Smooth muscle cell (in vitro differentiated cells): Measurements from ENCODE around the gene MKRN1. TPM values are rescaled to one million over a fixed set of nuclear protein-coding genes. Genes with fewer than 3 reads are reported as not detected.

ENCODE experiments used
- DNase-seq: peaks from one replicate; lab custom pipeline; 2025; ENCODE audit not compliant: unreplicated experiment; lab: John Stamatoyannopoulos, UW
- H2AFZ ChIP-seq: fragments of 200-600 bp; sonication (generic); 2 replicates; pipeline ENCODE4 v1.6.0; 2016; ENCODE audit warnings: antibody characterized with exemption, low read depth, mild to moderate bottlenecking
- H3F3A ChIP-seq: fragments of 200-600 bp; sonication (generic); 2 replicates; pipeline ENCODE4 v1.6.0; 2017; ENCODE audit warnings: antibody characterized with exemption, low read depth
- H3K27ac ChIP-seq: fragments of 200-600 bp; sonication (generic); 2 replicates; pipeline ENCODE4 v1.5.1; 2016; ENCODE audit warnings: low read depth, mild to moderate bottlenecking
- H3K27me3 ChIP-seq: fragments of 200-600 bp; sonication (generic); 2 replicates; pipeline ENCODE4 v1.6.1; 2016; ENCODE audit warnings: low read depth, mild to moderate bottlenecking
- H3K36me3 ChIP-seq: fragments of 200-600 bp; sonication (generic); 2 replicates; pipeline ENCODE4 v1.5.1; 2016; ENCODE audit warnings: low read depth
- H3K4me1 ChIP-seq: fragments of 200-600 bp; sonication (generic); 2 replicates; pipeline ENCODE4 v1.5.1; 2016; ENCODE audit warnings: low read depth
- H3K4me2 ChIP-seq: fragments of 200-600 bp; sonication (generic); 2 replicates; pipeline ENCODE4 v1.6.0; 2016; ENCODE audit warnings: mild to moderate bottlenecking
- H3K4me3 ChIP-seq: fragments of 200-600 bp; sonication (generic); 2 replicates; pipeline ENCODE4 v1.5.1; 2016; ENCODE audit warnings: mild to moderate bottlenecking
- H3K79me2 ChIP-seq: fragments of 200-600 bp; sonication (generic); 2 replicates; pipeline ENCODE4 v1.6.0; 2016; ENCODE audit warnings: low read depth, mild to moderate bottlenecking
- H3K9ac ChIP-seq: fragments of 200-600 bp; sonication (generic); 2 replicates; pipeline ENCODE4 v1.6.0; 2016; ENCODE audit warnings: low read depth
- H3K9me3 ChIP-seq: fragments of 200-600 bp; sonication (generic); replicated peaks from 2 replicates; pipeline ENCODE4 v1.5.1; 2016; ENCODE audit warnings: low read depth
- H4K20me1 ChIP-seq: fragments of 200-600 bp; sonication (generic); 2 replicates; pipeline ENCODE4 v1.6.0; 2016; ENCODE audit warnings: low read depth
- CTCF ChIP-seq: fragments of 200-600 bp; sonication (generic); IDR thresholded peaks from 2 replicates; pipeline ENCODE4 v1.5.1; 2017; ENCODE audit warnings: borderline replicate concordance, mild to moderate bottlenecking, antibody characterized with exemption; ENCODE audit not compliant: insufficient read depth, poor library complexity, severe bottlenecking
- WGBS: methylation state at CpG from one replicate; pipeline ENCODE4 v1.1.7; 2016; ENCODE audit warnings: low lambda C conversion rate; 5-methylcytosine and 5-hydroxymethylcytosine counted together
- polyA plus RNA-seq: library from polyadenylated mRNA; unstranded; fragments of >200 nt; fragmentation: Nextera tagmentation; extraction: Ambion mirVana; gene quantifications from 2 replicates; pipeline ENCODE4 v1.2.1, GENCODE V29; 2016
- total RNA-seq: library from RNA; depleted of rRNA; stranded (reverse); fragments of >200 nt; gene quantifications from 2 replicates; pipeline ENCODE4 v1.2.3, GENCODE V29; 2014

MKRN1 gene
- total and polyA plus RNA-seq, 2 experiments from 2014 or later: 50.2 to 52.4 TPM

DNA sequence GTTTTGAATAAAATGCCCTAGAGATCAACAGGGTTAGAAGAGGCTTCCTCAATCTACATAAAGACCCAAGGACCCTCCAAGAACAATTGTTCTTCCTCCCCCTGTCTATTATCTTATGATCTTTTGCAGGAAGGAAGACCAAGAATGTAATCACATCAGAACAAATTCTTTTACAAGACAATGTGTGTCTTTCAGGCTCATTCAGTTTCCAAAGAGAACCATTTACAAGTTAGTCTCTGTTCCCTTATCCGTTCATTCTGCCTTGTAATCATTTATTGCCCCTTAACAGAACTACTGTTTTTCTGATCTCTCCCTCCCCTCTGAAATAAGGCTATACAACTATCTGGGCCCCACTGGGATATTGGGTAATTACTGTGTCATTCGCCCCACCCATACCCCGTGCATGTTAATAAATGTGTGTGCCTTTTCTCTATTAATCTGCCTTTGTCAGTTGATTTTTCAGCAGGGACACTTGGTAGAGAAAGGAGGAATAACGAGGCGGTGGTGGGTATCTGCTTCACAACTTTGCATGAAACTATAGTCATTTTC is 5.7 kb upstream of the MKRN1 start:
- TF ChIP-seq CTCF: no peak
- H3K36me3 ChIP-seq: no peaks in the 10 kb centered on the region
- no peaks in the 10 kb centered on the region for H3F3A ChIP-seq
- H3K4me3 ChIP-seq: no peak overlapping the region
- H3K9ac ChIP-seq: no peak overlapping the region
- no peaks in the 10 kb centered on the region for H3K4me1 ChIP-seq
- H3K79me2 ChIP-seq: no peaks in the 10 kb centered on the region
- H3K27me3 ChIP-seq: no peaks in the 10 kb centered on the region
- no peaks in the 10 kb centered on the region for H3K9me3 ChIP-seq
- no peaks in the 10 kb centered on the region for H4K20me1 ChIP-seq
- 45% methylated on average over 5 of the region's 5 CpGs for WGBS
- no peak overlapping the region for H3K4me2 ChIP-seq
- DNase-seq: no peak
- no peak overlapping the region for H2AFZ ChIP-seq
- H3K27ac ChIP-seq: no peak overlapping the region

DNA sequence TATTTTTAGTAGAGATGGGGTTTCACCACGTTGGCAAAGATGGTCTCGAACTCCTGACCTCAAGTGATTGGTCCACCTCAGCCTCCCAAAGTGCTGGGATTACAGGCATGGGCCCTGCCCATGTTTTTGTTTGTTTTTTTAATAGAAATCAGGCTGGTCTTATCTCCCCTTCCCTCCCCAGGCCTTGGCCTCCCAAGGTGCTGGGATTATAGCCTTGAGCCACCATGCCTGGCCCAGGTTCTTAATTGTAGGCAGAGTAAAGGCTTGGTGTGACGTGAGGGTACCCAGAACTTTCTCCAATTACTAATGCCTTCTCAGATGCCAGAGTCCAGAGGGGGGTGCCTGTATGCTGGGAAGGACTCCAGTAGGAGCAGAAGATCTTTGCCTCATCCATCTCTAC is 5.2 kb upstream of the MKRN1 start:
- Histone ChIP-seq H3K4me3 (no peak overlapping the region), H3K4me1 (no peaks in the 10 kb centered on the region), H3K79me2 (no peaks in the 10 kb centered on the region), H3K4me2 (no peak overlapping the region), H2AFZ (no peak overlapping the region), H3K9me3 (no peaks in the 10 kb centered on the region), H3K27ac (no peak overlapping the region), H3F3A (no peaks in the 10 kb centered on the region), H3K27me3 (no peaks in the 10 kb centered on the region), H4K20me1 (no peaks in the 10 kb centered on the region), H3K9ac (no peak overlapping the region), H3K36me3 (no peaks in the 10 kb centered on the region)
- WGBS: 88% methylated on average over 3 of the region's 3 CpGs
- no peak for DNase-seq
- TF ChIP-seq CTCF: no peak

DNA sequence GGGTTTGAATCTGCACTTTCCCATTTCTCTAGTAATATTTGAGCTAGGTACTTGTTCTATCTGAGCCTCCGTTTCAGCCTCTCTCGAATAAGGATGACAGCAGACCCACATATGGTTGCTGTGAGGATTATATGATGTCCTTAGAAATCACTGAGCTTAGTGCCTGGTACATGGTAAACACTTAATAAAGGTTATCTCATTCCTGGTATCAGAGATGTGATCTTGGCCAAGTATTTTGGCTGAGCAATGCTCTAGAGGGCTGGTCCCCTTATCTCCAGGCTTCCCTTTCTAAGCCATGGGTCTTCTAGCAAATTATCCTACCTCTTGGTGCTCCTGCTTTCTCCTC is 407 bp upstream of the MKRN1 start:
- H3K27me3 ChIP-seq: no peaks in the 10 kb centered on the region
- H3K4me1 ChIP-seq: no peaks in the 10 kb centered on the region
- no peaks in the 10 kb centered on the region for H3F3A ChIP-seq
- WGBS: 23% methylated on average over 2 of the region's 2 CpGs
- H3K27ac ChIP-seq: no peak overlapping the region
- peak overlapping the region; percentile 99 for H3K4me2 ChIP-seq
- no peak overlapping the region for H3K9ac ChIP-seq
- peaks cover 41% of the 10 kb centered on the region for H3K79me2 ChIP-seq
- peak overlapping the region; percentile 88 for H2AFZ ChIP-seq
- peaks cover 40% of the 10 kb centered on the region for H4K20me1 ChIP-seq
- TF ChIP-seq CTCF: no peak
- H3K36me3 ChIP-seq: no peaks in the 10 kb centered on the region
- H3K9me3 ChIP-seq: no peaks in the 10 kb centered on the region
- DNase-seq: no peak
- peak overlapping the region; percentile 100 for H3K4me3 ChIP-seq
